ENCODE measurements around the gene UFC1. TPM values are rescaled to one million over a fixed set of nuclear protein-coding genes. Genes with fewer than 3 reads are reported as not detected.

Gene UFC1
- total RNA-seq, result 148 and 210 TPM in 2 replicates

DNA sequence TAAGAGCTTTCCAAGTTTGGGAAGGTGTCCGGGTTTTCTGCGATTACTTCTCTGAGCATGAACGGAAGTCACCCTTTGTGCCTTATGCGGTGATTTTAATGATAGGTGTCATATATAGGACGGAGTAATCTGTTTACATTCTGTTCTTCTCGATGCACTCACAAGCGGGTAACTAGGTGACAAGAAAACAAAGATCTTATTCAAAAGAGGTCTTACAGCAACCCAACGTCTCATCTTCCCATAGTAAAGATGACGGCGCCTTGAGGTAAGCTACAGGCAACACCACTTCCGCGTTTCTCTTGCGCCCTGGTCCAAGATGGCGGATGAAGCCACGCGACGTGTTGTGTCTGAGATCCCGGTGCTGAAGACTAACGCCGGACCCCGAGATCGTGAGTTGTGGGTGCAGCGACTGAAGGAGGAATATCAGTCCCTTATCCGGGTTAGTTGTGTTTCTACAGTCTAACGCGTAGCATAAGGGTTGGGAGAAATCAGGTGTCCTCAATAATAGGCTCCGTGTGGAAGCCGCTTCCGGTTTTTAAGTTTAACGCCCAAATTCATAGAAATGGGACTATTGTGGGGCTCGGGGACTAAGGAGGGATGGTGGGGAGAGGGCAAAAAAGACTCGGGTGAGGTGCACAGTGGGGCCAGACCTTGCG lies at the start of gene UFC1:
UFC1 (plus strand) TSS at position 297 of the 656 bp plus-strand sequence; CDS start at position 317, 20 bp downstream.

DNA sequence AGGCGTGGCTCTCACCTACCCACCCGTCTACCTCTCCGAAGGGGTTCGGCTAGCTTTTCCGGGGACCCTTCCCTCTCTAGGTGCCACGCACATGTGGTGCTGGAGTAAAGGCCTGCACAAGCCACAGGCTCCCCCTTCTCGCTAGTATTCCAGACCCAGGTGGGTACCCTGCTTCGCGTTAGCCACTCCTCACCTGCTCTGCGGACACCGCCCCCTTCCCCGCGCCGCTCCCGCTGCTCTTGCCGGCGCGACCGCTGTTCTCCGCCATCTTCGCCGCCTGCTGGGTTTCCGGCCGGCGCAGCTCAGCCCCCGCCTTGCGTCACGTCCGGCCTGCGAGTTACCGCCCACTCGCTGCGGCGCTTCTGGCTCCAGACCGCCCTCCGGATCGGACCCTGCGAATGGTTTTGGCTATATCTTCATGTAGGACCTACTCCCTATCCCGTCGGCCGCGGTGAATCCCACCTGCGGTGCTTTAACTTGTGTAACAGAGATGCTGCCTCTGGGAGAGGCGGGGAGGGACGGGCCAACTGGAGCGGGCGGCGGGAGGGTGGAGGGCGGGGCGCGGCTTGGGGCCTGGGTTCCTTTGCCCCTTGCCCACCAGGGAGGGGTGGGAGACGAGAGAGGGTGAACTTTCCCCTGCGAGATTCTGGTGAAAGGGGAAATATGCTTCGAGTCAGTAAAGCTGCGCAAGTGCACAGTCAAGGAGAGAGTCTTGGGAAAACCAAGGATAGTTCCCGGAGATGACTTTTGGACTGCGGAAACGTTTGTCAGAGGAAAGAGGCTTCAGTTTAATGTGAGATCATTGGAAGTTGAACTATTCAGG lies 35.8 kb upstream of the UFC1 start, which contains the start of the genes NIT1 and PFDN2:
NIT1 (plus strand) TSS at position 347 of the 823 bp plus-strand sequence; CDS start at position 419, 72 bp downstream.
PFDN2 (minus strand) TSS at position 279 of the 823 bp plus-strand sequence; CDS start at position 268, 11 bp downstream.

DNA sequence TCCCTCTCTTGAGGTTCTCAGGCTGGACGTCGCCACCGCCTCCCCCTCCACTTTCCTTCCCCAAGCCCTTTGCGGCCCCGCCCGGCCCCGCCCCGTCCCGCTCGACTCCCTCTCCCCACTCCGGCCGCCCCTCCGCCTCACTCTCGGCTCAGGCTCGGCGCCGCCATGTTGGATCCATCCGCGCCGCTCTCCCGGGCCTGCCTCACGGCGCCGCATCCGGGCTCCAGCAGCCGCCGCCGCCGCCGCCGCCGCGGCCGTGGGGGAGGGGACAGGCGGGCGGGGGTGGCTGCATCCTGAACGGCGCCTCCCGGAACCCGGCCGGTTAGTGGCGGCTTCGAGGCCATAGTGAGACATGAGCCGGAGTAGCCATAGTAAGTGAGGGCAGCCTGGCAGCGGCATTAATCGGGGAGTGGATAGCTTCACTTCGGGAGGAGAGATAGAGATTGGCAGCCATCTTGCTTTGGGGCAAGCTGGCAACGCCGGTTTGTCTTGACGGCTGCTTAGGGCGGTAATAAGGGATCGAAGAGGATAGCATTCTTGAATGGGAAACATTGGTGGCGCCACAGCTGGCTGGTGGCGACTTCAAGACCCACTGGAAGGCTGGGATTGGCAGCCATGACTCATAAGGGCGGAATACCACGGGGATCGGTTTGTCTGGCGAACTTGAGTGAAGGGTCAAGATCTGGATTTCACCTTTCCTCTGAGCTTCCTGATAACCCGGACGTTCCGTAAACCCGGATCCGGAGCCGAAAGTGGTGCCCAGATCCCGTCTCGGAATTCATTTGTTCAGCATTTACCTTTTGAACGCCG lies 21.2 kb upstream of the UFC1 start, which contains the start of gene DEDD:
DEDD (minus strand) TSS at position 258 of the 810 bp plus-strand sequence. CDS start 8,205 bp downstream, outside the sequence.

DNA sequence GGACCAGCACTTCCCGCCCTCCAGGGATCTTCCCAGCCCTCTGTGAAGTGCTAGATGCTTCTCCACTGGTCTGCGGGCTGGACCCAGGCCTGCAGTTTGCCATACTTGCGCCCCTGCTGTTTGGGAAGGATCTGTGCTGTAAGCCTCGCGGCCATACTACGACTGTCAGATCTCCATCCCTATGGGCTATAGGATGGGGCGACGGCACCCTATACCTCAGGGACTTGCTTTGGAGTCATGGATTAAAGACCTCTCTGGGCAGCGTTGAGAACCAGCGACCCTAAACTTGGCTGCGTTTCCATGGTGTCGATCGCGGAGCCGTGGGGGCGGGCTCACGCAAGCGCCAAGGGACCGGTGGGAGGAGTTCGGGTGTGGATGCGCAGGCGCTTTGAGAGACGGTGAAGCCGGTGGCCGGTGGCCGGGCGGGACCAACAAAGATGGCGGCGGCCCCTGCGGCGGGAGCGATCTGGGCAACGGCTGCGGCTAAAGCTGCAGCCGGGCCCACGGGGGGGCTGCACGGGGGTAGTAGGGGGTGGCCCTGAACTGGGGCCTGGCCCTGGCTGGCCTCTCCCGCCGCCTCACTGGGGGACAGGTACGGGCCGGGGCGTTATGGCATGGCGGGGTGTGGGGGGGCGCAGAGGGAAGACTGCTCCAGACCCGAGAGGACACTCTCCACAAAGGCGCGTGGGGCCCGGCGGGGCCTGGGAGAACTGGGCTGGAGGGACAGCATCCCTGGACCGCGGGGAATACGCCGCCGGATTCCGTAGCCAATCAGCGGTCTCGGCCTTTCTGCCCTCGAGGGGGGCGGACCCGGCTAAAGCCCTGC lies 5.5 kb downstream of the UFC1 start, which contains the start of gene USP21:
USP21 (plus strand) TSS at position 414 of the 826 bp plus-strand sequence. CDS start 1,141 bp downstream, outside the sequence.

DNA sequence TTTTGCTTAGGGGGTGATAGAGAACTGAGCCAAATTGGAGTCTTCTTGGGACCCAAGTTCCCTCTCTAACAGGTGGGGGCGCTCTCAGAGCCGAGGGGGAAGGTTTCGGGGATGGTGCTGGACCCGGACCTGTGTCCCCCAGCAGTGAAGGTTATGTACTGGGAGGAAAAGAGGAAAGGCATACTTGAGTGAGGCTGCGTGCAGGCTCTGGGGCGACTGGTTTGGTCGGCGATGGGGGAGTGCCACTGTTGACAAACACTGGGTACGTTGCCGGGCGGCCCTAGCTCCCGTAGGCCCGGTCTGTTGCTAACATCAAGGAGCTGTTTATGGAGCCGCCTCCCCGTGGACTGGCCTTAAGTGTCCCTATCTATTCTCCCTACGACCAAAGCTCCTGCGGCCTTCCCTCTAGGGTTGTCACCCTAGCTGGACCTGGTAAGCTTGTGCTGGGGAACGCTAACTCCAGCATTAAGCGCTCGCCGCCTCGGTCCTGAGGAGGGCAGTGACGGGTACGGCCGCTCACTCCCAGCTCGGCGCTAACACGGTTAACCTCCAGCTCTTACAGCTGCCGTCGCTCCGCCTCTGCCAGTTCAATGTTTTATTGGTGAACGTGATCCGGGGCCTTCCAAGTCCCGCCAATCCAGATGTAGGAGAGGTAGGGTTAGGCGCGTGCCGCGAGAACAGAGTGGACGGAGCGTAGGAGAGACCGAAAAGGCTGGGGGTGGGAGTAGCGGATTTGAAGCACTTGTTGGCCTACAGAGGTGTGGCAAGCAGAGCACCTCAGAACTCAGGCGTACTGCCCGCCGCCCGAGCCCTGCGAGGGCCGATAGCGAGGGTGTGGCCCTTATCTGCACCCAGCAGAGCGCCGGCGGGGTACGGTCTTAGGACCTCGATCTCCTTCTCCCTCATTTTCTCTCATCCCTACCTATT lies 12.2 kb downstream of the UFC1 start, which contains the start of gene PPOX:
PPOX (plus strand) TSS at position 685 of the 927 bp plus-strand sequence. CDS start 422 bp downstream, outside the sequence.

DNA sequence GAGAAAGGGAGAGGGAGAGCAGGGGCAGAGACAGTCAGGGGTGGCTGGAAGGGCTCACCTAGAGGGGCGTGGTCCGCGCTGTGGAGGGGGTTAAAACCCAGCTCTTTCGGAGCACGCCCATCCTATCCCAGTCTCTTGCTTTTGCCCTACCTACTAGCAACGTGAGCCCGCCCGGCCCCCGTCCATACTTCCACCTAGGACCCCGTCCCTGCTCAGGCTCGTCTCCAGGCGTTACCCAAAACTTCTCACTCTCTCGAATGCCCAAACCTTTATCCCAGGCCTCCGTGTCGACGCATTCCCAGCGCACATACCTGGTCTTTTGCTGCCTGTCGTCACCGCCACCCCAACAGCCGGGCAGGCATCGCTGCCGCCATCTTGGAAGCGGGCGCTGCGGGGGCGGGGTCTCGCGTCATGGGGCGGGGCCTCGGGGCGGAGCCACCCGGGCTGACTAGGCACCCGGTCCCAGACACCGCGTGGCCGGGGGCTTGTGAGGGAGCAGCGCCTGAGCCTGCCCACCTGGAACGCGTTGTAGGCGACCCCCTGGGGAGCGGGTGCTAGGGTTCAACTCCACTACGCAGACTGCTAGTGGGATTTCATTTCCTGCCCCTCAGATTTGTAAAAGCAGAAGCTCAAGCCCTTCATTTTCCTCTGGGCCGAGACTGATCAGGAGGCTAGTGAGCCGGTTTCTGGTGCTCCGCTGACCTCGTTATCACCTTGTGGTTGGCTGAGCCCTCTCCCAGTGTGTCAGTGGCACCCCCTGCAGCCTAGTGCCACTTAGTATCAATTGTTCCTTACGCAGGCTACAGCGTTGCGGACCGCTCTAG lies 23.5 kb downstream of the UFC1 start, which contains the start of gene B4GALT3:
B4GALT3 (minus strand) TSS at position 396 of the 824 bp plus-strand sequence. CDS start 1,447 bp downstream, outside the sequence.

DNA sequence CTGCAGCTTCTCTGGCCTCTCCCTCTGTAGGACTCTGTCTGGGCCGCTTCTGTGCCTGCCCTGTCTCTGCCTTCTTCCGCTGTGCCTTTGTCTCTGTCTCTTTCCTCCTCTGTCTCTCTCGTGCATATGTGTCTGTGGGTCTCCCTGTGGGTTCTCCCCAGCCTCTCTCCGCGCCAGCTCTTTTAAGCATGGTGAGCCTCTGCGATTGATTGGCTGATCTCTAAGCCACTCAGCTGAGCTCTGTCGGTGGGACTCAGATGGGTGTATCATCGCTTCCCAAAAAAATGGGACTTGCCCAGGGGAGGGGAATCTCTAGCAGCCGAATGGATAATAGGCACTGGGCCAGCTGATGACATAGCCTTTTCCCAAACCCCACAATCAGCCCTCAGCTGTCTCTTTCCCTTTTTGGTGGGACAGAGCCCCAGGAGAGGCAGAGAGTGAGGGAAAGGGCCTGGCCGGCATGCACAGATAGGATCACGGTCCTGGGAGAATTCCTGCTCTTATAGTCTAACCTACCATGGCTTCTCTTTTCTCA lies 45.2 kb downstream of the UFC1 start, which contains the start of gene ADAMTS4:
ADAMTS4 (minus strand) TSS at position 158 of the 535 bp plus-strand sequence. CDS start 427 bp downstream, outside the sequence.

DNA sequence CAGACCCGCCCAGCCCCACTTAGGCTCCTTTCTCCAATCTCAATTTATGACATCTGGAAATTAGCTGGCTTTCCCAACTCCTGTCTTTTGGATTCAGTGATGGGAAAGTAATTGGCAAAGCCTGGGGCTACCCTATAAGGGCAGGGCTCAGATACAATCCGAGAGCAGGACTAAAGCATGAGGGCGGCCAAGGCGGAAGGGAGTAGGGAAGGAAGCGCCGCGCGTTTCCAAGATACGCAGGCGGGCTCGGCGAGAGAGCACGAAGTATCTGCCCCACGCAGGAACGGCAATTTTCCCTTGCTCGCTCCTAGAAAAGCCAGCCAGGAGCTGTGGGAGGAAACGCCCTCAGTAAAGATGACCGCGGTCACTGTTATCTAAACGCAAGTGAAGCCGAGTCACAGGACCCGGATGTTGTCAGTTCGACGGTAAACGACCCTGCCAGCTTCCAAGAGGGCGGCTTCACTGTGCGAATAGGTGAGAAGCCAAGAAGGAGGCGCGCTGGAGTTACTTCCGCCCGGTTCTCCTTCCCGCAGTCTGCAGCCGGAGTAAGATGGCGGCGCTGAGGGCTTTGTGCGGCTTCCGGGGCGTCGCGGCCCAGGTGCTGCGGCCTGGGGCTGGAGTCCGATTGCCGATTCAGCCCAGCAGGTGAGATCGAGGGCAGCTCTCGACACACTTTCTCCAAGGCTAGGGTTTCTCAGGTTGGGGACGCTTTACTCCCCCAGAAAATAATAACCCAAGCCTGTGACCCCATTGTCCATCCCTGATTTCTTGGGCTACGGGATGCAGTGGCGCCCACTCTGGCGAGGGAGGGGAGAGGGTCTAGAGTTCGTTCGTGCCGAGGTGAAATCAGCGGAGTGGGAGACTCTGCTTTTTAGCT lies 48.3 kb downstream of the UFC1 start, which contains the start of gene NDUFS2:
NDUFS2 (plus strand) TSS at position 532 of the 877 bp plus-strand sequence; CDS start at position 551, 19 bp downstream.

Other genes starting within 250 kb of the UFC1 start
- gene ITLN2, start 199.2 kb upstream of the UFC1 start, total RNA-seq, result not detected in 2 replicates
- gene F11R, start 132.8 kb upstream of the UFC1 start, total RNA-seq, result 2.2 and 2.5 TPM in 2 replicates
- gene TSTD1, start 115.0 kb upstream of the UFC1 start, total RNA-seq, result 0.60 and 15.4 TPM in 2 replicates
- gene USF1, start 108.0 kb upstream of the UFC1 start, total RNA-seq, result 85.6 and 125 TPM in 2 replicates
- under 0.01 and 0.09 TPM in 2 replicates for gene ARHGAP30, start 84.1 kb upstream of the UFC1 start, total RNA-seq
- under 0.01 and 0.34 TPM in 2 replicates for gene NECTIN4, start 64.4 kb upstream of the UFC1 start, total RNA-seq
- gene KLHDC9, start 55.6 kb upstream of the UFC1 start, total RNA-seq, result 2.0 and 2.3 TPM in 2 replicates
- 49.8 and 54.0 TPM in 2 replicates for gene PFDN2, start 35.9 kb upstream of the UFC1 start, total RNA-seq
- gene NIT1, start 35.9 kb upstream of the UFC1 start, total RNA-seq, result 22.0 and 22.2 TPM in 2 replicates
- 20.3 and 35.1 TPM in 2 replicates for gene DEDD, start 21.3 kb upstream of the UFC1 start, total RNA-seq
- gene USP21, start 5.5 kb downstream of the UFC1 start, total RNA-seq, result 4.8 and 5.5 TPM in 2 replicates
- gene PPOX, start 12.4 kb downstream of the UFC1 start, total RNA-seq, result 8.9 and 12.6 TPM in 2 replicates
- gene B4GALT3, start 23.5 kb downstream of the UFC1 start, total RNA-seq, result 9.9 and 11.3 TPM in 2 replicates
- gene ADAMTS4, start 45.1 kb downstream of the UFC1 start, total RNA-seq, result 1.1 and 1.4 TPM in 2 replicates
- 196 and 209 TPM in 2 replicates for gene NDUFS2, start 48.4 kb downstream of the UFC1 start, total RNA-seq
- not detected in 2 replicates for gene FCER1G, start 61.3 kb downstream of the UFC1 start, total RNA-seq
- not detected in 2 replicates for gene APOA2, start 69.7 kb downstream of the UFC1 start, total RNA-seq
- 9.0 and 10.9 TPM in 2 replicates for gene TOMM40L, start 72.1 kb downstream of the UFC1 start, total RNA-seq
- gene NR1I3, start 84.2 kb downstream of the UFC1 start, total RNA-seq, result not detected in 2 replicates
- not detected in 2 replicates for gene PCP4L1, start 104.8 kb downstream of the UFC1 start, total RNA-seq
- 0.77 and 1.4 TPM in 2 replicates for gene MPZ, start 156.0 kb downstream of the UFC1 start, total RNA-seq
- gene SDHC, start 160.4 kb downstream of the UFC1 start, total RNA-seq, result 17.0 and 23.4 TPM in 2 replicates
- not detected in 2 replicates for gene CFAP126, start 213.9 kb downstream of the UFC1 start, total RNA-seq

Measured in bronchial smooth muscle cell (primary cell).